NT2/D1 (cell line): ENCODE data around the gene ZFPL1.

Experiments
- SUZ12 ChIP-seq: IDR thresholded peaks from 2 replicates; pipeline ENCODE4 v1.6.1; 2011; ENCODE audit not compliant: insufficient read length, insufficient read depth; ENCODE audit errors: extremely low read depth
- YY1 ChIP-seq: IDR thresholded peaks from 2 replicates; pipeline ENCODE4 v1.6.1; 2011; ENCODE audit not compliant: insufficient read length, insufficient read depth
- ZNF274 ChIP-seq: IDR thresholded peaks from 2 replicates; pipeline ENCODE4 v1.6.1; 2011; ENCODE audit warnings: mild to moderate bottlenecking, low read depth, low read length

DNA sequence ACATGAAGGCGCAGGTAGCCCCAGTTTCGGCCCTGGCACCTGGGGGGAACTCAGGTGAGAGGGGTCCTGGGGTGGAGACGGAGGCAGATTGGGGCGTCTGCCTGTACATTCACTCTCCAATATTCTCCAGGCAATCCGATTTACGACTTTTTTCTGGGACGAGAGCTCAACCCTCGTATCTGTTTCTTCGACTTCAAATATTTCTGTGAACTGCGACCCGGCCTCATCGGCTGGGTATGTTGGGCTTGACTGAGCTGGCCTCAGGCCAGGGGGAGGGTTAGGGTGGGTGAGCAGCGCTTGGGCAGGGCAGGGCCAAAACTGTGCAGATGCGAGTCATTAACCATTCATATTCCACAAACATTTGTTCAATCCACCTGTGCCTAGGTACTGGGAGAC lies 29.3 kb downstream of the ZFPL1 start:
- TF ChIP-seq YY1 (no peak), SUZ12 (no peak), ZNF274 (no peak)
